OCI-LY3 (cell line): ENCODE data around the gene OR51I2.

ENCODE experiments used
- H2AFZ ChIP-seq: fragments of 200-600, 300-600 bp; shearing (Covaris generic); 2 replicates; pipeline ENCODE4 v1.6.0; 2014; ENCODE audit warnings: antibody characterized with exemption, low read depth, low read length
- H3K27ac ChIP-seq: fragments of 200-600, 300-600 bp; sonication (generic); 2 replicates; pipeline ENCODE4 v1.5.1; 2014; ENCODE audit warnings: mild to moderate bottlenecking, low read length, moderate library complexity, mixed read lengths
- H3K27me3 ChIP-seq: fragments of 200-600, 300-600 bp; sonication (generic); 2 replicates; pipeline ENCODE4 v1.6.1; 2014; ENCODE audit warnings: low read depth, low read length, mixed read lengths
- H3K36me3 ChIP-seq: fragments of 200-600, 300-600 bp; sonication (generic); replicated peaks from 2 replicates; pipeline ENCODE3; 2014; ENCODE audit warnings: low read depth, low read length, mixed read lengths
- H3K4me1 ChIP-seq: fragments of 300-600, 200-600 bp; sonication (generic); 2 replicates; pipeline ENCODE4 v1.6.1; 2014; ENCODE audit warnings: low read length, mixed read lengths
- H3K4me2 ChIP-seq: fragments of 200-600, 300-600 bp; sonication (generic); 2 replicates; pipeline ENCODE4 v1.6.1; 2014; ENCODE audit warnings: low read length, mixed read lengths
- H3K4me3 ChIP-seq: fragments of 300-600, 200-600 bp; sonication (generic); 2 replicates; pipeline ENCODE4 v1.5.1; 2014; ENCODE audit warnings: antibody characterized with exemption, mild to moderate bottlenecking, low read length, moderate library complexity
- H3K79me2 ChIP-seq: fragments of 300-600, 200-600 bp; shearing (Covaris generic); 2 replicates; pipeline ENCODE4 v1.6.1; 2014; ENCODE audit warnings: mild to moderate bottlenecking, low read length, mixed read lengths
- H3K9ac ChIP-seq: fragments of 300-600, 200-600 bp; shearing (Covaris generic); 2 replicates; pipeline ENCODE4 v1.6.0; 2014; ENCODE audit warnings: mild to moderate bottlenecking, low read length, moderate library complexity
- H3K9me3 ChIP-seq: fragments of 200-600, 300-600 bp; shearing (Covaris generic); 2 replicates; pipeline ENCODE4 v1.6.1; 2014; ENCODE audit warnings: low read length, mixed read lengths; ENCODE audit not compliant: insufficient read depth
- H4K20me1 ChIP-seq: fragments of 200-600, 300-600 bp; sonication (generic); 2 replicates; pipeline ENCODE4 v1.6.1; 2016; ENCODE audit warnings: low read length, mixed read lengths; ENCODE audit not compliant: insufficient read depth
- EZH2phosphoT487 ChIP-seq: fragments of 200-600 bp; shearing (Covaris generic); IDR thresholded peaks from 2 replicates; pipeline ENCODE4 v1.6.1; 2018; ENCODE audit warnings: antibody characterized with exemption, mixed run types, low read depth
- TF ChIP-seq, protein P1 (sequence below): fragments of 200-600, 300-600 bp; sonication (generic); IDR thresholded peaks from 2 replicates; pipeline ENCODE4 v1.5.1; 2014; ENCODE audit warnings: antibody characterized with exemption, low read length, low read depth

Gene OR51I2

DNA sequence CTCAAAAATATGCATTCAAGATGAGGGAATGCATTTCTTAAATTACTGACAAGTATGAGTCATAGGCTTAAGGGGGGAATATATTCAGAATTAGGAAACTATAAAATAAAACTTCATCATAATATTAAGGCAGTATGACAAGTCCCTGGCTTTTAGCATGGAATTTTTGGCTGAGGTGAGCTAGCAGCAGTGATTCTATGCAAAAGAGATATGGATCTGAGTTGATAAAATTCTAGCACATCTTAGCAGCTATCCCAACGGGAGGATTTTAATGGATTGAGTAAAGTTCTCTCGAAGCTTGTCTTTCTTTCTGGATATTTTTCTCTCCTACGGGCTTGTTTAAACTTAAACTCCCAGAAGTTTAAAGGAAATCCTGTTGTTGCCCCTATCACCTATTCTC lies 26.0 kb upstream of the OR51I2 start:
- no peak overlapping the region for H3K9ac ChIP-seq
- H3K36me3 ChIP-seq, result no peaks in the 10 kb centered on the region
- H3K4me1 ChIP-seq, result no peaks in the 10 kb centered on the region
- H3K4me3 ChIP-seq, result no peak overlapping the region
- peaks cover 22% of the 10 kb centered on the region for H3K27me3 ChIP-seq
- no peak overlapping the region for H2AFZ ChIP-seq
- no peak overlapping the region for H3K27ac ChIP-seq
- no peaks in the 10 kb centered on the region for H4K20me1 ChIP-seq
- H3K79me2 ChIP-seq, result no peaks in the 10 kb centered on the region
- H3K9me3 ChIP-seq, result no peaks in the 10 kb centered on the region
- TF ChIP-seq, protein P1, sequence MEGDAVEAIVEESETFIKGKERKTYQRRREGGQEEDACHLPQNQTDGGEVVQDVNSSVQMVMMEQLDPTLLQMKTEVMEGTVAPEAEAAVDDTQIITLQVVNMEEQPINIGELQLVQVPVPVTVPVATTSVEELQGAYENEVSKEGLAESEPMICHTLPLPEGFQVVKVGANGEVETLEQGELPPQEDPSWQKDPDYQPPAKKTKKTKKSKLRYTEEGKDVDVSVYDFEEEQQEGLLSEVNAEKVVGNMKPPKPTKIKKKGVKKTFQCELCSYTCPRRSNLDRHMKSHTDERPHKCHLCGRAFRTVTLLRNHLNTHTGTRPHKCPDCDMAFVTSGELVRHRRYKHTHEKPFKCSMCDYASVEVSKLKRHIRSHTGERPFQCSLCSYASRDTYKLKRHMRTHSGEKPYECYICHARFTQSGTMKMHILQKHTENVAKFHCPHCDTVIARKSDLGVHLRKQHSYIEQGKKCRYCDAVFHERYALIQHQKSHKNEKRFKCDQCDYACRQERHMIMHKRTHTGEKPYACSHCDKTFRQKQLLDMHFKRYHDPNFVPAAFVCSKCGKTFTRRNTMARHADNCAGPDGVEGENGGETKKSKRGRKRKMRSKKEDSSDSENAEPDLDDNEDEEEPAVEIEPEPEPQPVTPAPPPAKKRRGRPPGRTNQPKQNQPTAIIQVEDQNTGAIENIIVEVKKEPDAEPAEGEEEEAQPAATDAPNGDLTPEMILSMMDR, result no peak
- no peak for TF ChIP-seq EZH2phosphoT487
- H3K4me2 ChIP-seq, result no peak overlapping the region

DNA sequence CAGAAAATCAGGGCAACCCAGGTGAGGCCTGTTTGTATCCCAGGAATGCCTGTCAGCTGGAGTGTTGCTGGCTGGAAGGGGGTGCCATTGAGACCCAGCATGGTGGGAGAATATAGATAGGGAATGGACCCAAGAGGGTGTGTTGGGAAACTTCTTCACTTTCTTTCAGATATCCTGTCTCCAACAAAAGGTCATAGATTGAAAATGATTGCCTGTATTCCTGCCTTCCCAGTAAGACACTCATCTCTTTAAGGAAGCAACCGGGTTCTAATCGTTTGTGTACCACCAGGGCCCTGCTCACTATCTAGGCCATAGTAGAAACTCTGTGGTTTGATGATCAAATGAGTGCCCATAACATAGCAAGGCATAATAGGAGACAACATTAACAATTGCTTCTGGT lies 7.7 kb upstream of the OR51I2 start, which contains the start of gene OR51I1:
OR51I1 (minus strand) TSS at position 101 of the 400 bp plus-strand sequence; CDS start at position 101, 0 bp downstream.
- Histone ChIP-seq H3K9me3 (no peaks in the 10 kb centered on the region), H3K27ac (no peak within 1 kb of the TSS), H3K4me2 (no peak within 1 kb of the TSS), H2AFZ (no peak within 1 kb of the TSS), H4K20me1 (no peaks in the 10 kb centered on the region), H3K36me3 (no peaks in the 10 kb centered on the region), H3K79me2 (no peaks in the 10 kb centered on the region), H3K4me1 (no peaks in the 10 kb centered on the region), H3K4me3 (no peak within 1 kb of the TSS), H3K27me3 (no peaks in the 10 kb centered on the region; the same call in 1 of the 2 replicates), H3K9ac (no peak within 1 kb of the TSS)
- TF ChIP-seq EZH2phosphoT487, result no peak
- TF ChIP-seq, protein P1, result no peak

DNA sequence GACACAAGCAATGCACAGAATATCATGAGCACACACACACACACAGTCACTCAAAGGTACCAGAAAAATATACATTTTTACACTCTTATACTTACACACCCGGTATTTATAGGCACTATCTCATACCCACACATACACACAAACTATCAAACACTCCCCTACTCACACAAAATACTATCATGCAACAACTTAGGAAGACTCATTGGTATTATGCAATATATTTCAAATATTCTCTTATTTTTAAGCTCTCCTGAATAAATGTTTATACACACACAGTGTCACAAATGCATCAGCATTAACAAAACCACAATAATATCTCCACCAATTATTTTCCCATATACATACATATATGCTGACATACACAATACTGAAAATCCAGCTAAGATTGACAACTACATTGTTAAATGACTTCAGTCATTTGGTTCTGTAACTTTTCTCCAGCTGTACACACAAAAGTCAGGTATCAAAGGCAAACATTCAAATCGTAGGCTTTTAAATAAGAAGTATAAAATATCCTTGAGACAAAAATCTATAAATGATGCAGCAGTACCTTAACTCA lies 5.2 kb upstream of the OR51I2 start:
- Histone ChIP-seq H3K79me2 (no peaks in the 10 kb centered on the region), H3K9ac (no peak overlapping the region), H3K4me3 (no peak overlapping the region), H3K27ac (no peak overlapping the region), H2AFZ (no peak overlapping the region), H4K20me1 (no peaks in the 10 kb centered on the region), H3K4me2 (no peak overlapping the region), H3K4me1 (no peaks in the 10 kb centered on the region), H3K9me3 (no peaks in the 10 kb centered on the region), H3K27me3 (peaks cover under 1% of the 10 kb centered on the region; the same call in 1 of the 2 replicates), H3K36me3 (no peaks in the 10 kb centered on the region)
- TF ChIP-seq, protein P1, result no peak
- TF ChIP-seq EZH2phosphoT487, result no peak

DNA sequence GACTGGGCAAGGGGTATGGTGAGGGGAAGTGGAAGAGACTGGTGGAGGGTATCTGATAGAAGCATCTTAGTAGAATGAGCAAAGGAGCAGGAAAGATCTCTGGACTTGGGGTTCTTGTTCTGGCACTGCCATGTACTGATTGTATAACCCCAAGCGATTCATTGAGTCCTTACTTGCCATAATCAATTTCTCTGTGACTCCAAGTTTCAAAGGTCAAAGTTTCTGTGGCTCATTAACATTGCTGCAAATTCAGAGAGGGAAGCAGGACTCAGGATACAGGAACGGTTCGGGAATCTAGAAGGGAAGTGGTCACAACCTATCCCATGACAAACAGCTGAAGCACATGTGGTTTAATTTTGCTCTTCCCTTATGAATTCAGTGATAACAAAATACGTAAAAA lies 309 bp downstream of the OR51I2 start:
- no peaks in the 10 kb centered on the region for H4K20me1 ChIP-seq
- H3K4me2 ChIP-seq, result no peak overlapping the region
- H3K36me3 ChIP-seq, result no peaks in the 10 kb centered on the region
- no peak overlapping the region for H2AFZ ChIP-seq
- peaks cover 6% of the 10 kb centered on the region; the same call in 1 of the 2 replicates for H3K27me3 ChIP-seq
- TF ChIP-seq, protein P1, result no peak
- TF ChIP-seq EZH2phosphoT487, result no peak
- H3K4me1 ChIP-seq, result no peaks in the 10 kb centered on the region
- H3K9ac ChIP-seq, result no peak overlapping the region
- H3K4me3 ChIP-seq, result no peak overlapping the region
- no peak overlapping the region for H3K27ac ChIP-seq
- no peaks in the 10 kb centered on the region for H3K9me3 ChIP-seq
- H3K79me2 ChIP-seq, result no peaks in the 10 kb centered on the region
